Stimulated activated CD8-positive, alpha-beta memory T cell treated with anti-CD3 and anti-CD28 coated beads, Interleukin-4, amount 100 ng/mL, for 4 hours (primary cell): ENCODE measurements around the gene TIMM21.
A peak's percentile ranks its signal among the peaks of the same experiment; 100 is the strongest.

Source experiments
- DNase-seq, 2 donors: peaks; one replicate each; pipeline ENCODE4 v3.0.0-alpha.2; 2020; ENCODE audit warnings: low read depth in 2 of 2, low spot score in 1 of 2

The TIMM21 gene, protein sequence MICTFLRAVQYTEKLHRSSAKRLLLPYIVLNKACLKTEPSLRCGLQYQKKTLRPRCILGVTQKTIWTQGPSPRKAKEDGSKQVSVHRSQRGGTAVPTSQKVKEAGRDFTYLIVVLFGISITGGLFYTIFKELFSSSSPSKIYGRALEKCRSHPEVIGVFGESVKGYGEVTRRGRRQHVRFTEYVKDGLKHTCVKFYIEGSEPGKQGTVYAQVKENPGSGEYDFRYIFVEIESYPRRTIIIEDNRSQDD

DNA sequence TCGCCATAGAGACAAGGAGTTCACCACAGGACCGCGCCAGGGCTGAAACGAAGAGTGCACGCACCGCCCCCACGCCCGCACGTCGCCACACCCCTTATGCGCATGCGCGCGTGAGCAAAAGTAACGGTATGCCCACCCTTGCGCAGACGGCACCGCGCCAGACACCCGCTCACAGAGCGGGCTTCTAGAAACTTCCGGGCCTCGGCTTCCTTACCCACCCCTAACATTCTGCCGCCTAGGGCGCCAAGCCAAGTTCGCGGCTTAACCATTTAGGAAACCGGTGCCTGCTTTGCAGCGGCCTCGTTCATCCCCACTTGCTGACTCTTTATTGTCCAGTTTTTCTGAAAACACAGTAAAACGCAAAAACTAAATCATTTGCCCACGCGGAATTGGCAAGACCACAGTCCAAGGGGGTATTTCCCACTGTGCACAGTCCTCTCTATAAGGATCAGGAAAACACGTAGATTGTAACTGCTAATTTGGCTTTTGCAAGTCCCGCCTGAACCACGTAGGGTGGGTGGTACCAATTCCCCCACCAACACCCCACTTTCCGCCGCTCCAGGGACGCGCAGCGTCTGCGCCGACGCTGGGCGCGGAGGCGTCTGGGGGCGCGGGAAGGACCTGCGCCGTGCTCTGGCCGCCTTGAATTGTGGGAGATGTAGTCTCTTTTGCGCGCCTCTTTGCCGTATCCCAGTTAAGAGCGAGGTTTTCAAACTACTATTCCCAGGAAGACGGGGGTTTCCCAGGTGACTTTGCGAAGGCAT is at the start of gene TIMM21, which contains the start of gene FBXO15:
TIMM21 (plus strand) TSS at position 745 of the 764 bp plus-strand sequence. CDS start 286 bp downstream, outside the sequence.
FBXO15 (minus strand) TSS at position 56 of the 764 bp plus-strand sequence; CDS start at position 7, 49 bp downstream.
- DNase-seq, result peak; percentile 88 to 93

DNA sequence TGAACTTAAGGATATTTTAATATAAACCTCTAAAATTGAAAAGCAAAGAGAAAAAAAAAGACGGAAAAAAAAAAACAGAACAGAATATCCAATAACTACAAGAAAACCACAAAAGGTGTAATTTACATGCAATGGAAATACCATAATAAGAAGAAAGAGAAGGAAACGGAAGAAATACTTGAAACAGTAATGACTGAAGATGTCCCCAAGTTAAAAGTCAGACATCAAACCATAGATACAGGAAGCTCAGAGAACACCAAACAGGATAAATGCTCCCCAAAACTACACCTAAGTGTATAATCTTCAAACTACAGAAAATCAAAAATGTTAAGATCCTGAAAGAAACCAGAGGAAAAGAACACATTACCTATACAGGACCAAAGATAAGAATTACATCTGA is 39.9 kb upstream of the TIMM21 start:
- no peak for DNase-seq

DNA sequence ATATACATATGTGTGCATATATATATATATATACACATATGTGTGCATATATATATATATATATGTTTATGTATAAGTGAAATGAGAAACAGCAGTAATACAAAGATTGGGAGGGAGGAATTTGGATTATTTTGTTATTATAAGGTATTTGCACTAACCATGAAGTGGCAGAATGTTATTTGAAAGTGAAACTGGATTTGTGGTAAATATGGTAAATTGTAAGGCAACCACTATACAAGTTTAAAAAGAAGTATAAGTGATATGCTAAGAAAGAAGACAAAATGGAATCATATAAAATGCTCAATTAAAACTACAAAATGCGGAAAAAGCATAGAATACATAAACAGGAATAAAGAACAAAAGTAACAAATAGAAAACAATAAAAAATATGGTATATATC is 38.2 kb upstream of the TIMM21 start:
- DNase-seq, result no peak

DNA sequence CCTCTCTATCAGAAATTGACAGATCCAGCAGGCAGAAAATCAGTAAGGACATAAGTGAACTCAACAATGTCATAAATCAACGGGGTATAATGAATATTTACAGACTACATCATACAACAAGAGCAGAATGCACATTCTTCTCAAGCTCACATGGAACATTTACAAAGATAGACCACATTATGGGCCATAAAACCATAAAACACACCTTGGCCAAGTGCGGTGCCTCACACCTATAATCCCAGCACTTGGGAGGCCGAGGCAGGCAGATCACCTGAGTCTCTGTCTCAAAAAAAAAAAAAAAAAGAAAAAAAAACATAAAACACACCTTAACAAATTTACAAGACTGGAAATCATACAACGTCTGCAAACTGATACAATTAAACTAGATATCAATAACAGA is 37.3 kb upstream of the TIMM21 start:
- DNase-seq, result no peak

DNA sequence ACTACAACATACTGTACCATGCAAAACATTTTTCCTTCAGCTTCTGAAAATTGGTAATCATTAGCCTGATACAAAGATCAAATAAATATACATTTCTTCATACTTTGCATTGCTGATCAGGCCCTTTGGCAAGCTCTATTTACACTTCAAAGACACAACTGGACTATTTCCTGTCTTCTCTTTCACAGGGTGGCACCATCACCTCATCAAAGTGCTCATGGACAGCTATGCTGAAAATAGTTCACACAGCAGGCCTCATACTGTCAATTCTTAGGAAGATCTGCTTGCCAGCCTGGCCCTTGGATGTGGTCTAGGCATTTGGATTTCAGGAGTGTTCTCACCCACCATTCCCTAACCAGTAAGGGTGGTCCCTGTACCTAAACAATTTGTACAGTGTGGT is 34.6 kb upstream of the TIMM21 start:
- DNase-seq, result no peak

DNA sequence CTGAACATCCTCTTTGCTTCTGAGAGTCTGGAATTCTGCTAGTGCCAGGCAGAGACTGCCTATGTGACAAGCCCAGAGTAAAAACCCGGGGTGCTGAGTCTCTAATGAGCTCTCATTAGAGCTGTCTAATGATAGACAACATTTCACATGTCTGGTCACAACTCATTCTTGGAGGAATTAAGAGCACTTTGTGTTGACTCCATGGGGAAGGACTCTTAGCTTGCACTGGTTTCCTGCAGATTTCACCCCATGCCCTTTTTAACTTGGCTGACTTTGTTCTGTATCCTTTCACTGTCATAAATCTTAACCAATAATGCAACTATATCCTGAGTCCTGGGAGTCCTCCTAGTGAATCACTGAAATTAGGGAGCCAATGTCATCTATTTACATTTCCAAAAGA is 34.2 kb upstream of the TIMM21 start:
- DNase-seq, result no peak

DNA sequence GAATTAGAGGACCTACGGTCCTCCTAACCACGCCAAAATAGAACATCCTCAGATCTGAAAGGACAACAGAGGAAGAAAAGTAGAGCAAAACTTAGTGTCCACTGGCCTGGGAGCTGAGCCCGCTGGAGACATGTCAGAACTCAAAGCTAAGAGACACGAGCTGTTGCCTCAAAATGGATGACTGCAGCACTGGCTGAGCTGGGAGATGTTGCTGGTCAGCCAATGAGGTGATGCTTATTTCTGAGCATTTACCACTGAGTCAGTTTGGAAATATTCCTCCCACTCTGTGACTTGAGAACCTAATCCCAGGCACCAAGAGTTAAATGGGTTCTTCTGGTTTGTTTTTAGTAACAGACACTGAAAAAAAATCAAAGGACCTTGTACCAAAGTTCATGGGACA is 33.3 kb upstream of the TIMM21 start:
- DNase-seq, result no peak

DNA sequence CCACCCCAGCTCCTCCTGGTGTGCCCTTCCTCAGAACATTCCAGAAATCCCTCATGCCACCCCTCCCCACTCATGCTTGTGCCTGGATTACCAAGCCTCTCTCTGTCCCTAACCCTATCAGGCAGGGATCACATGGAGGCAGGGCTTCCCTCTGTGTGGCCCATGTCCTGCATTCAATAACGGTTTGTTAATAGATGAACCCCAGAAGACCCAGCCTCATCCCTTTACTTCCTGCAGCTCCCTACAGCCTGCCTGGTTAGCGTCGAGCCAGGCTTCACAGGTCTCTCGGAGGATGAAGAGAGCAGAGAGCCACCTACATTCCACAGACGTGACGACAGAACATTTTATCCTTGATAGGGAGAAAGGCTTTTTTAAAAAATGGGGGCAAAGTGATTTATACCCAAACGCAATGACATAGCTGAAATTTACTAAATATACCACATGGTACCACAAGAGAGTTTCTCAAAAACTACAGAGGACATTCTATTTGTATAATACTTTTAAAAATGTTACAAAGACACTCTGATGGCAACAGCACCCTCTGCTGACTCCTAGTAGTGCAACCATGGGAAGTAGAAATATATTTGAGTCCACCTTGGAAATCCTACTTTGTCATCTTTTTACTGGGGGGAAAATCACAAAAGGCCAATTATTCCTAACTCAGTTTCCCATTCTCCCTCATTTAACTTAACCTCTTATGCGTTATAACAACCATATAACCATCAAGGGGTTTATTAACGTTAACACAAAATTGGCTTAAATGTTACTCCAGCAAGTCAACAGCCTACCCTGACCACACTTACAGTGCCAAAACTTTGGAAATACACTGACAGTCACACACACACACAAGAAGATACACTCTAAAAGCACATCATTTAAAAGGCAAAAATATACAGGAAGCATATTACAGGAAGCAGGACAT is 31.4 kb upstream of the TIMM21 start:
- DNase-seq, result no peak

DNA sequence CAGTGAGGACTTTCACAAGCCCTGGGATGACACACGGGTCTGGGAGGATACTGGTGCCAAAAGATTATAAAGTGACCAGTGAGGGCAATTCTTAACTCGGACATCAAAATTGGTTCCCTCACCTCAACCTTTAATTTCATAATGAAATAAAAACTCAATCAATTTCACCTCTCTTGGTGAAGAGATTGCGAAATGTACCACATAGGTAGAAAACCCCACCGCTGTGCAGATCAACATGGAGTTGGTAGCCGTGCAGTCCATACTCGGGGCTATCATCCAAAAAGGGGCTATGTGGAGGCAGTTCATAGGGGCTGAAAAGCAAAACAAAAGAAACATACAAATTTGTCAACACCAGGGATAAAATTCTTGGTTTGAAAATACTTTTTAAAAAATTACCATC is 25.1 kb upstream of the TIMM21 start:
- DNase-seq, result no peak

DNA sequence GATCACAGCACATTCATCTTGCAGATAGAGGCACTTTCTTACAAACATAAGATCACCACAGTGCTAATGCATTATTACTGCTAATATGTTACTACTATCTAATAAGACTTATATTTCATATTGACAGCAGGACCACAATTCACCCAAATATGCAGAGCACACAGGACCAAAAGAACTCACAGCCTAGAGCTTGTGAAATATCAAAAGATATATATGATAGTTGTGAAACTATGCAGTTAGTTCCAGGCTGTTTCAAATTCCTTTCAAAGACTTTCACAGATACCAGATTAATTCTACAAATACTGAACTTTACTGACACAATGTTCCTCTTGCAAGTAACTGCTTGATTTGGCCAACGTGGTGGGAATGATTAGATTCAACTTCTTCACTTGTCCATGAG is 23.7 kb upstream of the TIMM21 start:
- DNase-seq, result no peak

DNA sequence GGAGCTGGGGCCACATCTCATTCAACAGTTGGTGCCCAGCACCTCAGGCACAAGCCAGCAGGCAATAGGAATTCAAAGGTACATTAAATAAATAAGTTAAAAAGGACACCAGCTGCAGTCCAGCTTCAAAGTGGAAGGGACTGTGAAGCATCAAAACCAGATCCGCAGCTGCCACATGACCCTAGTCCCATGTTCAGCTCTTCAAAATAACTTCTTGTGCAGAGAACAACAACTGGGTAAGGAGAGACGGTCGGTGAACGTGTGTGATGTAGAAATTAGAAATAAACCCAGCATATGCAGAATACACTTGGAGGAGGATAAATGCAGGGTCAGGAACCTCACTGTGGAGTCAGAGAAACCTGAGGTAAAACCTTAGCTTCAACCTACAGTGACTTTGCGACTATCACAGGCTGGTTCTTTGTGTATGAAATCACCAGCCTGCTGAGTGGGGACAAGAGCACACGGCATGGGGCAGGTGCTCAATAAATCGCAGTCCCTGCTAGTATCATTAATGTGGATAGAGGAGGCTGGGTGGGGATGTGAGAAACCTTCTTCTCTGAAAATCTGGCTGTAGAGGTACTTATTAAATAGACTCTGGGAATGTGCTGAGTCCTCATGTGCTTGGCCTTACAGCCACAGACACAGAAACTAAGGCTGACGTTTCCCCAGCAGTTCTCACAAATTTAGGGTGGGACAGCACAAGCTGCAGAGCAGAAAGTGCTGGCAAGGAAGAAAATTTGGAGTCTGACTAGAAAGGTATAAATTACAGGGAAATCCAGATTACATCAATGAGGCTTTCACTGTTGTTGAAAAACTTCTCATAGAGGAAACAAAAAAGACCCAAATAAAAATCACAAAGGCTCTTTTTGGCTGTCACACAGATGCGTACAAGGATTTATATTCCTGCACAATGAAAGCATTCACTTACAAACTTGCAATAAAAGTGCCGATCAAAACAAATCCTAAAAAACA is 21.4 kb upstream of the TIMM21 start:
- DNase-seq, result no peak

DNA sequence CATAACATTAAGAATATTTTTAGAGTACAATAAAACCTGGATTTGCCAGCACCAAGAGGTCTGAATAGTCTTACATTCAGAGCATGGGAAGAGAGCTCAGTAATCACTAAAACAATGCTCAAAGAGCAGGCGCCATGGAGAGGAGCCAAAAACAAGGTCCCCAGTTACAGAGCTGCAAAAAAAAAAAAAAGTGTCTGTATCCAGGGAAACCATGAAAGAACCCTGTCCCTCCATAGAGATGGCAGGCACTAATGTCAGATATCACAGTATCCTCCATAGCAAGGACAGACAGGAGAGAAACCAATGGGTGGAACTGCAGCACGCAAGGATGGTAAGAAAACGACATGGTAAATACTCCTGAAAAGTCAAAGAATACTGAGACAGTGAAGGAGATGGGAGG is 20.2 kb upstream of the TIMM21 start:
- DNase-seq, result no peak

DNA sequence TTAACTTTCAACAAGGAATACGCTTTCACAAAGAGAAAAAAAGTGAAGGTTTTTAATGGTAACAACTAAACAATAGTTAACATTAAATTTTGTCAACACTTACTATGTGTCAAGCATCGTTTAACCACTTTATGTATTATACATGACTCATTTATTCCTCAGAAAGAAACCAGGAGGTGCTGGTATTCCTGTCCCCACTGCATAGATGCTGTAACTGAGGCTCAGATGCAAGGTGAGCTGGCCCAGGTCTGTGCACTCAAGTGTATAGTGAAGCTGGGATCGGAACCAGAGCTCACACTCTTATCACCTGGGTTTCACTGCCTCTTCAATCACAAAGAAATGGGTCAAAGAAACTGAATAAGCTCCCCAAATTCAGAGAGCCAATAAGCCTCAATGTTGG is 17.2 kb upstream of the TIMM21 start:
- no peak for DNase-seq

DNA sequence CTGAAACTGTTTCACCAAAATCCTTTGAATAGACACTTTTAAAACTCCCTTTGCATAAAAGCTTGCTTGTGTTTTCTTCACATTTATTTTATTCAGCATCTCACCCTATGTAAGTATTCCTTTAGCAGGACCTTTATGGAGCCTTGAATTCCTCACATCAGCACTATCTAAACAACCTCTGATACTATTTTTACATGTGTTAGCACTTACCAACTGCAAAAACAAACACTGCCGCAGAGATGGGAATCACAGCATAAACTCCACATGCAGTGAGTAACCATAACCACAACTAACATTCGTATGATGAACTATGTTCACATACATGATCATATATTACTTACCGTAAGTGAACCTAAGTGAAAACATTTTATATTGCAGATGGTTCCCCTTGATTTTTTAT is 16.1 kb upstream of the TIMM21 start:
- no peak for DNase-seq

DNA sequence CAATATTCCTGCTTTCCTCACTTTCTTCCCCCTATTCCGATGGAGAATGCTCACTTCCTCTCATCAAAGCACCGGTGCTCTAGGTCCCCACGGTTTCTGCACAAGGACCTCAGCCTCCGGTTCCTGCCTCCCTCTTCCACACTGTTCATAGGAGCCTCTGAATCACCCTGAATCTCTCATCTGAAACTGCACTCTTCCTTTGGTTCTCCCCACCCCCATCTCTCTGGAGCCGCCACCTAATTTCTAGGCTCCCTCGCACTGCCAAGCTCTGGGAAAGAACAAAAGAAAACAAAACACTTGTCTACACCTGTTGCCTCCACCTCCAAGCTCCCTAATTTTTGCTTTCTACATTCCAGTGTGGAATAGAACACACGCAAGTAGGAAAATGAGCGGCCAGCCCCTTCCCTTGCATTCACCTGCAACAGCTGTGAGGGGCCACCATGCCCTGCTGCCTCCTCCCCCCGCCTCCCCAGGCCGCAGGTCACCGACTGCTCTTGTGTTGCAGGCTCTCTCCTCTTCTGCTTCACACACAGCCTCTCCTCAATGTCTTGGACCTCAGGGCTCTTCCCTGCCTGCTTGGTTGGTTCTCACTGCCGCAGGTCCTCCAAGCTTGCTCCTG is 10.3 kb upstream of the TIMM21 start:
- no peak for DNase-seq

DNA sequence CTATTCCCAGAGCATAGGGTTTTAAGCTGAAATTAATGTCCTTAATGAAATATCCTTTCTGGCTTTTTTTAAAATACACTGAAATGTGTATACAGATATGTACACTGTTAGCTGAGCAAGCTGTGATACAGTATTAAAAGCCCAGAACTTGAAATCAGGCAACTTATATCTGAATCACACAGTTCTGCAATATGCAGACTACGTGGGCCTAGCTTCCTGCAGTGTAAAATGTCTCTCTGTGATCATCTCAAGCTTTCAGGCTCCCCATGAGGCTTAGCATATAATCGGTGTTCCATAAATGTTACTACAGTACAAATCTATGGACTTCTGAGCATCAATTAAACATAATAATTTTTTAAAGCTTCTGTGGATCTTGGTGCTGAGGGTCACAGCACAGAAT is 8.9 kb upstream of the TIMM21 start:
- no peak for DNase-seq

DNA sequence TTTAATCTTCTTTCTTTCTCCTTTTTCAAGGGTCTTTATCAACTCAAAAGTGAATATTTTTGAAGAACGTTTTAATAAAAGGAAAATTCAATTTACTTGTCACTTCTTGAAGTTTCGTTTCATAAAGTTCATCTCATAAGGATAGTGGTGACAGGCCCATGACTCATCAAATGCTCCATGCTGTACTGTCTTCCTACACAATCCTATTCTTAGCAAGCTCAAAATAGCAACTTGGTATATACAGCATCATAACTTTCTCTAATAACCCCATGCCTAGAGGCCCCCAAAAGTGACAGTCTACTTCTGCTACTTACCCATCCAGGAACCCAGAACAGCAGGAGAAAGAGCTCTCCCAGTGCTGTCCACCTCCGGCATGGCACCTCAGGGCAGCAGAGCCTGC is 8.4 kb upstream of the TIMM21 start:
- DNase-seq, result no peak

DNA sequence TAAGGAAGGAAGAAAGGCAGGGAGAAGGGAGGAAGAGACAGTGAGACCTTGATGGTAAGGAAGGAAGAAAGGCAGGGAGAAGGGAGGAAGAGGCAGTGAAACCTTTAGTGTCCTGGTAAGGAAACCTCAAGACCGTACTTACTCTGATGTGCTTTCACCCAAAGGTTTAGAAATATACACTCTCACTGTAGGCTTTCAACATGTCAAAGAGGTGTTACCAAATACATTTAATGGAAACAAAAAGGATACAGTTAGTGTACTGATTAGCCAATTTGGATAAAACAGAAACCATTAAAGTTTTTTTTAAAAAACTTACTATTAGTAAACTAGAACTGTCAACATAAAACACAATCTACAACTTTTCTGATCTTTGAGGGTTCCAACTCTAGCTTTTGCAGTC is 7.7 kb upstream of the TIMM21 start:
- no peak for DNase-seq

DNA sequence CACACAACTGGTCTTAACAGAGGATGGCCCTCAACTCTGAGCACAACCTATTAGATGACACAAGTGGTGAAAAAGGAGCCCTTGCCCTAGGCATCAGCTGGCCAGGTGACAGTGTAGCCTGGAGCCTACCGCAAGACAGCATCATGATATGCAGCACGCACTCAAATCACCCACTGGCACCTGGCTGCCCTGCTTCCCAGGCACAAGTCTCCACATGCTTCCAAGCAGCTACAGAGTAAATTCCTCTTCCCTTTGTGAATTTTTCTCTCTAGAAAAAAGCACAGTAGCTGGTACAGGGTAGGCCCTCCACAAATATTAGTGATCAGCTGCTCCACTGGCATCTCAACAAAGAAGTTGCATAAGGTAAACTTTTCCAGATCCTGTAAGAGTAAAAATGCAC is 6.7 kb upstream of the TIMM21 start:
- no peak for DNase-seq

DNA sequence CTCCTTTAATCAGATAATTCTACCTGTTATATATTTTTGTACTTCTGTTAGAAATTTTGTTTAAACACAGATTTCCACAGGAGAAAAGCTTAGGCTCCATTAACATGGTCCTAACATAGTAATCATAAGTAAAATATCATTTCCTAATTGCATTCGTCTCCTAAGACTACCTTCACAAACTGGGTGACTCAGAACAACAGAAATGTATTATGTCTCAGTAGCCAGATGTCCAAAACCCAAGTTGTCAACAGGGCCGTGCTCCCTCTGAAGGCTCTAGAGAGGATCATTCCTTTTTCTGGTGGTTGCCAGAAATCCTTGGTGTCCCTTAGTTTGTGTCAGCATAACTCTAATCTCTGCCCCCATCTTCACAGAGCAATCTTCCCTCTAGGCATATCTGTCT is 6.1 kb upstream of the TIMM21 start:
- DNase-seq, result no peak
